IMR-90 (cell line): Measurements from ENCODE around the gene KCNA10. TPM values are rescaled to one million over a fixed set of nuclear protein-coding genes. Genes with fewer than 3 reads are reported as not detected.

Experiments used
- ATAC-seq: fragments of 200-7000 bp; cut with Tn5 transposase; 2 replicates; pipeline ENCODE4 v1.9.1; 2020; ENCODE audit warnings: low read depth, mild to moderate bottlenecking, moderate library complexity
- BruUV-seq: library from RNA; stranded (reverse); fragments of 400-500 nt; replicated peaks from 2 replicates; lab custom pipeline; 2021; lab: Mats Ljungman, UMichigan
- CTCF ChIA-PET: fragments of 300-600 bp; formaldehyde crosslinking; extraction: SDS; loops from one replicate; lab custom pipeline; 2021; ENCODE audit warnings: antibody characterized with exemption; lab: Yijun Ruan, JAX
- POLR2A ChIA-PET: fragments of 300-600 bp; sonication (Branson Sonifier 250); formaldehyde crosslinking; loops from one replicate; lab custom pipeline; 2022; ENCODE audit warnings: antibody characterized with exemption; ENCODE audit not compliant: unreplicated experiment; lab: Charles Lee
- DNase-seq: peaks from one replicate; pipeline ENCODE4 v3.0.0; 2013
- H2AFZ ChIP-seq: replicated peaks from 2 replicates; pipeline ENCODE3; 2013; ENCODE audit warnings: low read length, mild to moderate bottlenecking; ENCODE audit not compliant: poor library complexity
- H2AK5ac ChIP-seq: 2 replicates; pipeline ENCODE4 v1.6.1; 2013; ENCODE audit warnings: low read depth, low read length, inconsistent platforms
- H2AK9ac ChIP-seq: replicated peaks from 2 replicates; pipeline ENCODE3; 2013; ENCODE audit warnings: mild to moderate bottlenecking, low read depth, low read length, moderate library complexity; ENCODE audit not compliant: poor library complexity
- H2BK120ac ChIP-seq: 2 replicates; pipeline ENCODE4 v1.6.1; 2013; ENCODE audit warnings: low read depth, low read length, inconsistent platforms
- H2BK15ac ChIP-seq: 3 replicates; pipeline ENCODE4 v1.6.1; 2013; ENCODE audit warnings: low read depth, low read length, inconsistent platforms
- H2BK20ac ChIP-seq: 2 replicates; pipeline ENCODE4 v1.6.1; 2013; ENCODE audit warnings: low read depth, mild to moderate bottlenecking, inconsistent platforms, low read length, moderate library complexity
- H2BK5ac ChIP-seq: 2 replicates; pipeline ENCODE4 v1.6.1; 2013; ENCODE audit warnings: mild to moderate bottlenecking, low read depth, low read length, inconsistent platforms; ENCODE audit not compliant: poor library complexity, severe bottlenecking
- H3K14ac ChIP-seq: replicated peaks from 2 replicates; pipeline ENCODE4 v1.6.1; 2013; ENCODE audit warnings: low read depth, low read length, inconsistent platforms
- H3K18ac ChIP-seq: 2 replicates; pipeline ENCODE4 v1.6.1; 2013; ENCODE audit warnings: low read depth, low read length, control low read depth
- H3K23ac ChIP-seq: 2 replicates; pipeline ENCODE4 v1.6.1; 2013; ENCODE audit warnings: low read depth, low read length, inconsistent platforms
- H3K27ac ChIP-seq: 2 replicates; pipeline ENCODE4 v1.5.1; 2013; ENCODE audit warnings: mild to moderate bottlenecking, control low read depth, low read length; ENCODE audit not compliant: insufficient read depth
- H3K27me3 ChIP-seq: 2 replicates; pipeline ENCODE4 v1.6.1; 2013; ENCODE audit warnings: low read length; ENCODE audit not compliant: control insufficient read depth, insufficient read depth
- H3K36me3 ChIP-seq: 2 replicates; pipeline ENCODE4 v1.6.1; 2013; ENCODE audit warnings: low read length, mixed read lengths; ENCODE audit not compliant: control insufficient read depth, insufficient read depth
- H3K4ac ChIP-seq: 2 replicates; pipeline ENCODE4 v1.6.1; 2013; ENCODE audit warnings: low read depth, low read length, inconsistent platforms
- H3K4me1 ChIP-seq: 2 replicates; pipeline ENCODE4 v1.6.1; 2013; ENCODE audit warnings: low read length, mixed read lengths; ENCODE audit not compliant: control insufficient read depth, insufficient read depth
- H3K4me2 ChIP-seq: 2 replicates; pipeline ENCODE4 v1.6.1; 2013; ENCODE audit warnings: low read depth, mild to moderate bottlenecking, control low read depth, low read length, moderate library complexity
- H3K4me3 ChIP-seq: 2 replicates; pipeline ENCODE4 v1.5.1; 2013; ENCODE audit warnings: low read depth, mild to moderate bottlenecking, control low read depth, low read length, moderate library complexity; ENCODE audit not compliant: insufficient read depth
- H3K56ac ChIP-seq: 2 replicates; pipeline ENCODE4 v1.6.1; 2013; ENCODE audit warnings: low read length, inconsistent platforms; ENCODE audit not compliant: insufficient read depth; ENCODE audit errors: extremely low read depth
- H3K79me1 ChIP-seq, 2 experiments: 2 replicates each; pipeline ENCODE4 v1.6.1; 2013; ENCODE audit warnings: low read length in 2 of 2, inconsistent platforms in 1 of 2, low read depth in 1 of 2
- H3K9ac ChIP-seq: 2 replicates; pipeline ENCODE4 v1.6.1; 2013; ENCODE audit warnings: low read depth, low read length, control low read depth
- H3K9me1 ChIP-seq: 2 replicates; pipeline ENCODE4 v1.6.1; 2013; ENCODE audit warnings: low read length, inconsistent platforms; ENCODE audit not compliant: insufficient read depth
- H3K9me3 ChIP-seq: 2 replicates; pipeline ENCODE4 v1.6.1; 2013; ENCODE audit warnings: low read length; ENCODE audit not compliant: control insufficient read depth, insufficient read depth
- H4K20me1 ChIP-seq: 2 replicates; pipeline ENCODE4 v1.6.1; 2013; ENCODE audit warnings: low read length, inconsistent platforms; ENCODE audit not compliant: insufficient read depth
- H4K5ac ChIP-seq: 2 replicates; pipeline ENCODE4 v1.6.1; 2013; ENCODE audit warnings: mild to moderate bottlenecking, low read depth, low read length, control low read depth
- H4K8ac ChIP-seq, 2 experiments: 2 replicates each; pipeline ENCODE4 v1.6.1; 2013; ENCODE audit warnings: low read depth in 2 of 2, low read length in 2 of 2, control low read depth in 1 of 2, inconsistent platforms in 1 of 2
- H4K91ac ChIP-seq: 2 replicates; pipeline ENCODE4 v1.6.1; 2013; ENCODE audit warnings: low read depth, low read length, inconsistent platforms; ENCODE audit not compliant: insufficient read depth
- BHLHE40 ChIP-seq: fragments of 150-350 bp; IDR thresholded peaks from 2 replicates; pipeline ENCODE4 v1.6.1; 2016; ENCODE audit warnings: mild to moderate bottlenecking, low read depth, low read length
- CEBPB ChIP-seq: IDR thresholded peaks from 2 replicates; pipeline ENCODE4 v1.6.1; 2012; ENCODE audit warnings: low read depth, low read length, improper control_type of control experiment
- CHD1 ChIP-seq: IDR thresholded peaks from 2 replicates; pipeline ENCODE4 v1.6.1; 2012; ENCODE audit warnings: low read depth, low read length, improper control_type of control experiment
- MAFK ChIP-seq: IDR thresholded peaks from 2 replicates; pipeline ENCODE4 v1.6.1; 2012; ENCODE audit warnings: low read depth, low read length, improper control_type of control experiment
- MAZ ChIP-seq: IDR thresholded peaks from 2 replicates; pipeline ENCODE4 v1.6.1; 2012; ENCODE audit warnings: low read depth, mild to moderate bottlenecking, low read length, improper control_type of control experiment, moderate library complexity, borderline replicate concordance
- MXI1 ChIP-seq: IDR thresholded peaks from 2 replicates; pipeline ENCODE4 v1.6.1; 2012; ENCODE audit warnings: low read depth, mild to moderate bottlenecking, low read length, moderate library complexity, borderline replicate concordance
- NFE2L2 ChIP-seq: fragments of 150-350 bp; IDR thresholded peaks from 2 replicates; pipeline ENCODE4 v1.6.1; 2016; ENCODE audit warnings: low read depth, mild to moderate bottlenecking, low read length
- POLR2A ChIP-seq: IDR thresholded peaks from 2 replicates; pipeline ENCODE4 v1.6.1; 2012; ENCODE audit warnings: mild to moderate bottlenecking, low read depth, low read length
- RAD21 ChIP-seq: IDR thresholded peaks from 2 replicates; pipeline ENCODE4 v1.6.1; 2012; ENCODE audit warnings: low read length, improper control_type of control experiment
- RFX5 ChIP-seq: IDR thresholded peaks from 2 replicates; pipeline ENCODE4 v1.8.0; 2012; ENCODE audit warnings: low read depth, mild to moderate bottlenecking, low read length, moderate library complexity
- WGBS, 2 experiments: methylation state at CpG; one replicate each; pipeline versions ENCODE4 v1.1.5 to v1.1.7; 2013; ENCODE audit warnings: missing lambda C conversion rate in 2 of 2; ENCODE audit not compliant: insufficient read length in 1 of 2; ENCODE audit errors: extremely low coverage in 2 of 2; 5-methylcytosine and 5-hydroxymethylcytosine counted together
- dilution Hi-C: fragments of 300-500 bp; cut with HindIII; formaldehyde crosslinking; loops from one replicate; pipeline ENCODE4 v1.14.3; 2018; ENCODE audit warnings: low sequenced_read_pairs; ENCODE audit not compliant: unreplicated experiment
- in situ Hi-C: fragments of 300-500 bp; cut with MboI; formaldehyde crosslinking; loops from 3 replicates; pipeline ENCODE4 v1.14.3; 2019; ENCODE audit warnings: low sequenced_read_pairs, inconsistent platforms, mixed read lengths
- intact Hi-C: fragments of 100-400 bp; cut with micrococcal nuclease; formaldehyde crosslinking; loops from 2 replicates; pipeline ENCODE4 v1.10.0; 2022
- polyA plus RNA-seq, 3 experiments: library from polyadenylated mRNA; depleted of rRNA; stranded (reverse); fragments of >200 nt; gene quantifications; 2 replicates each; pipeline ENCODE4 v1.2.3, GENCODE V29; 2012; ENCODE audit warnings: low replicate concordance in 1 of 3
- total RNA-seq: library from RNA; depleted of rRNA; stranded (reverse); fragments of >200 nt; gene quantifications from 2 replicates; pipeline ENCODE4 v1.2.3, GENCODE V29; 2012
- TF ChIP-seq, protein P1 (sequence below): fragments of 150-350 bp; IDR thresholded peaks from 2 replicates; pipeline ENCODE4 v1.6.1; 2017; ENCODE audit warnings: mild to moderate bottlenecking, antibody characterized with exemption, low read length, low read depth
- TF ChIP-seq, protein P2 (sequence below): conservative IDR thresholded peaks from 2 replicates; pipeline ENCODE4 v1.5.1; 2012; ENCODE audit warnings: mild to moderate bottlenecking, low read depth, low read length, improper control_type of control experiment
- TF ChIP-seq, protein P3 (sequence below): fragments of 150-350 bp; IDR thresholded peaks from 2 replicates; pipeline ENCODE4 v1.6.1; 2016; ENCODE audit warnings: low read depth, mild to moderate bottlenecking, low read length, moderate library complexity, borderline replicate concordance

The KCNA10 gene
- total and polyA plus RNA-seq, 2 of the 4 experiments (the other 2 are of a cell fraction) = not detected

DNA sequence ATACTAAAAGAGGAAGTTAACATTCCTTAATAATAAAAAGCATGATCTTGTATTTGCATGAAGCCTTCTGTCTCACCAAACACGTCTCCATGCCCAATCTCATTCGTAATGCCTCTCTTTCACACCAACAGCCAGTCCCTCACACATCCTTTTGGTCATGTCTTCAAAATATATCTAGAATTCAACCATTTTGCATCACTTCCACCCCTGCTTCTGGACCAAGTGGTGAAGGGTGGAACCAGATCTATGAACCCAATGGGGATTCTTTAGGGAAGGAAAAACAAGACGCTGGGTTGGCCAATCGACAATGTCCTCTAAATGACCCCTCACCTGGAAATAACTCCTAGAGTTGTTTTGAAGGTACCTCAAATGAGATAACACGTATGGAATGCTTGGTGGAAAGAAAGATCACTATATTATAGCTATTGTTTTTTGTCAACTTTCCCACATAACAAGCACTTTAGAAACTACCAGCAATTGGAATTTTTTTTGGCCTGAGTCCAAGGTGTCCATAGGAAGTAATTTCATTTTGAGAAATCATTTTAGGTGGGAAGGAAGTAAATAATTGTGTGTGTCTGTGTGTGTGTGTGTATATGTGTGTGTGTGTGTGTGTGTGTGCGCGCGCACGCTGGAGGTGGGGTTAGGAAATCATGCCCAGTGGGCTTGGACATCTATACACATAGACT is at the start of gene KCNA10 (continued):
- TF ChIP-seq, protein P1, sequence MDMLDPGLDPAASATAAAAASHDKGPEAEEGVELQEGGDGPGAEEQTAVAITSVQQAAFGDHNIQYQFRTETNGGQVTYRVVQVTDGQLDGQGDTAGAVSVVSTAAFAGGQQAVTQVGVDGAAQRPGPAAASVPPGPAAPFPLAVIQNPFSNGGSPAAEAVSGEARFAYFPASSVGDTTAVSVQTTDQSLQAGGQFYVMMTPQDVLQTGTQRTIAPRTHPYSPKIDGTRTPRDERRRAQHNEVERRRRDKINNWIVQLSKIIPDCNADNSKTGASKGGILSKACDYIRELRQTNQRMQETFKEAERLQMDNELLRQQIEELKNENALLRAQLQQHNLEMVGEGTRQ = no peak

DNA sequence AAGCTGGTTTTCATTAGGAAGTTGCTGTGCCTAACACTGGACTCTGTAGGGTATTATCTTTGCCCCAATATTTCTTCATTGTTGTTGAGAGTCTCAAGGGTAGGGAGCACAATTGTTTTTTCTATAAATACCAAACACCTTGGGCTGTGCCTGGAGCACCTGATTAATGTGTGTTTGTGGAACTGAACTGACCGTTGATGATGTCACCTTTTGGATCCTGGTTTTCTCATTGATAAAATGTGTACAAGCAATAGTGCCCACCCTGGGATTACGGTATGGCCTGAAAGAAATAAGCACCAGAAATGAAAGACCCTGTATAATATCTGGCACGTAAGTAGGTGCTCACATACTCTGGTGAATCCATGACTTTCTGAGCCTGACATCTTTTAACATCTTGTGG is 47.9 kb upstream of the KCNA10 start:
- Histone ChIP-seq H2AK9ac (no peak overlapping the region), H4K20me1 (no peaks in the 10 kb centered on the region), H2BK15ac (no peak overlapping the region), H2AK5ac (no peak overlapping the region), H2BK5ac (no peak overlapping the region), H3K56ac (no peak overlapping the region), H3K79me1 (no peaks in the 10 kb centered on the region), H3K9me1 (no peaks in the 10 kb centered on the region), H3K27ac (no peak overlapping the region), H2AFZ (no peak overlapping the region), H4K5ac (no peak overlapping the region), H4K91ac (no peak overlapping the region), H3K23ac (no peak overlapping the region), H3K4me2 (no peak overlapping the region), H3K4ac (no peak overlapping the region), H3K14ac (no peak overlapping the region), H2BK20ac (no peak overlapping the region), H3K18ac (no peak overlapping the region), H3K36me3 (no peaks in the 10 kb centered on the region), H3K9me3 (no peaks in the 10 kb centered on the region), H3K9ac (no peak overlapping the region), H2BK120ac (no peak overlapping the region), H3K27me3 (peaks cover 4% of the 10 kb centered on the region), H3K4me3 (no peak overlapping the region), H3K4me1 (no peaks in the 10 kb centered on the region), H4K8ac (no peak overlapping the region)
- dilution Hi-C loops = no loop called here
- intact Hi-C loops = no loop called here
- CTCF ChIA-PET = no interaction called here
- BruUV-seq = no TSS peak
- DNase-seq (no peak), ATAC-seq (no peak)
- no CpG with 5 or more reads among the region's 3 CpGs for WGBS, 2 experiments
- in situ Hi-C loops = no loop called here
- POLR2A ChIA-PET = no interaction called here
- TF ChIP-seq MAFK (no peak), CHD1 (no peak), RAD21 (no peak), NFE2L2 (no peak), MXI1 (no peak), MAZ (no peak), BHLHE40 (no peak), RFX5 (no peak), POLR2A (no peak), CEBPB (no peak)
- TF ChIP-seq, protein P2, sequence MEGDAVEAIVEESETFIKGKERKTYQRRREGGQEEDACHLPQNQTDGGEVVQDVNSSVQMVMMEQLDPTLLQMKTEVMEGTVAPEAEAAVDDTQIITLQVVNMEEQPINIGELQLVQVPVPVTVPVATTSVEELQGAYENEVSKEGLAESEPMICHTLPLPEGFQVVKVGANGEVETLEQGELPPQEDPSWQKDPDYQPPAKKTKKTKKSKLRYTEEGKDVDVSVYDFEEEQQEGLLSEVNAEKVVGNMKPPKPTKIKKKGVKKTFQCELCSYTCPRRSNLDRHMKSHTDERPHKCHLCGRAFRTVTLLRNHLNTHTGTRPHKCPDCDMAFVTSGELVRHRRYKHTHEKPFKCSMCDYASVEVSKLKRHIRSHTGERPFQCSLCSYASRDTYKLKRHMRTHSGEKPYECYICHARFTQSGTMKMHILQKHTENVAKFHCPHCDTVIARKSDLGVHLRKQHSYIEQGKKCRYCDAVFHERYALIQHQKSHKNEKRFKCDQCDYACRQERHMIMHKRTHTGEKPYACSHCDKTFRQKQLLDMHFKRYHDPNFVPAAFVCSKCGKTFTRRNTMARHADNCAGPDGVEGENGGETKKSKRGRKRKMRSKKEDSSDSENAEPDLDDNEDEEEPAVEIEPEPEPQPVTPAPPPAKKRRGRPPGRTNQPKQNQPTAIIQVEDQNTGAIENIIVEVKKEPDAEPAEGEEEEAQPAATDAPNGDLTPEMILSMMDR = no peak
- TF ChIP-seq, protein P3, sequence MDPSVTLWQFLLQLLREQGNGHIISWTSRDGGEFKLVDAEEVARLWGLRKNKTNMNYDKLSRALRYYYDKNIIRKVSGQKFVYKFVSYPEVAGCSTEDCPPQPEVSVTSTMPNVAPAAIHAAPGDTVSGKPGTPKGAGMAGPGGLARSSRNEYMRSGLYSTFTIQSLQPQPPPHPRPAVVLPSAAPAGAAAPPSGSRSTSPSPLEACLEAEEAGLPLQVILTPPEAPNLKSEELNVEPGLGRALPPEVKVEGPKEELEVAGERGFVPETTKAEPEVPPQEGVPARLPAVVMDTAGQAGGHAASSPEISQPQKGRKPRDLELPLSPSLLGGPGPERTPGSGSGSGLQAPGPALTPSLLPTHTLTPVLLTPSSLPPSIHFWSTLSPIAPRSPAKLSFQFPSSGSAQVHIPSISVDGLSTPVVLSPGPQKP = no peak
